Right kidney (tissue), 1 donor: Measurements from ENCODE around the gene SLC25A48.
"Not testable (repeated sequence)": the region's sequence is repeated elsewhere in the genome, so short reads cannot be mapped to it uniquely, and the experiment has no call there.

ENCODE experiments used
- DNase-seq: peaks from one replicate; pipeline ENCODE4 v3.0.0-alpha.2; 2016

SLC25A48 gene

DNA sequence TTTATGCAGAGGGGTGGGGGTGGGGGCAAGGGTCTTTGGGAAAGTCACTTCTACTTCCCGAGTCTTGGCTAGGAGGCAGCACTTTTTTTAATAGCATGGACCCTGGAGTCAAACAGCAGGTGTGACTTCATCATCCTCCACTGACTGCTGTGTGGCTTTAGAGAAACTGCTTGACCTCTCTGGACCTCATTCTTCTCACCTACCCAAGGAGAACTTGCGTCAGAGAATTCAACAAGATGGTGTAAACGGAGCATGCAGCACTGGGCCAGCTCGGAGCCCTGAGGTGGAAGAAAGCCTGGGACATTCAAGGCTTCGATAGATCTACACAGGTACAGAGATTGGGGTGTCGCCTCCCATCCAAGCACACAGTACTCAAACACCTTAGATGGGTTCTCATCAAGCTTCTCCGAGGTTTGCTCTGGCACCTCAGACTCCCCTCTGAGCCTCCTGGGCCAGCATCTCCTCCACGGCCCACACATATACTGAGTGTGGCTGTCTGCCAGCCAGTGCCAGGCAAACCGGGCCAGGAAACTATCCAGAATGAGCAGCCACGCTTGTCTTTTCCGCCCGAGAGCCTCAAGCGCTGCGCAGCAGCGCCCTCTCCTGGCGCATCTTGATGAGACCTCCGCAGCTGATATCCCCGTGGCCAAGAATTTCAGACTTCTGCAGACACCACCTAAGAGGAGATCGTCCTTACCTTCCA, 4.6 kb upstream of the SLC25A48 start:
- DNase-seq, result peak; percentile 67

DNA sequence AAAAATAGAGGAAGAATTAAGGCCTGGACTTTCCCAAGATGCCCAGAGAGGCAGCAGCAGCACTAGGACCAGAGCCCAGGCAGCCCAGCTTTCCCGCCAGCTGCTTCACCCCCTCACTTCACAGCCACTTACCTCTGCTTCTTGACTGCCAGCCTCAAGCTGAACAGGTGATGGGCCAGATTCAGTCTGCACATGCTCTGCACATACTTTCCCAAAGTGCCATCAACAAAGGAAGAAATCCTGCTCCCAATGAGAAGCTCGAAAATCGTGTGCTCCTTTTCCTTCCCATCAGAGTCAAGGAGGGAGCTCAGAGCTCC, 4.1 kb upstream of the SLC25A48 start:
- DNase-seq, result no peak

DNA sequence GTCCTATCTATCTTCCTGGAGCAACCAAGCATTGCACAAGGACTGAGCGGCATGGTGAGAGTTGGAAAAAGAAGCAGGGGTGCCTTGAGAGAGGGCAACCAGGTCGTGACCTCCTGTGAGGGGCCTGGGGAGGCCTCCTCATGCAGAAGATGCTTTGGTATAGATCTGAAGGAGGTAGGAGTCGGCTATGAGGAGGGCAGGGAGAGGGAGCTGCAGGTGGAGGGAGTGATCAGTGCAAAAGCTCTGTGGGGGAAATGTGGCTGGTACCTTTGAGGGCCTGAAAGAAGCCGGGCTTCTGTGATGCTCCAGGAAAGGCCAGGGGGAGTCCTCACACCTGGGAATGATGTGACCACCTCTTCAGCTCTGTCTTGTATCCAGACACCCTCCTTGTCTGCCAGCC, 3.6 kb upstream of the SLC25A48 start:
- DNase-seq, result no peak

DNA sequence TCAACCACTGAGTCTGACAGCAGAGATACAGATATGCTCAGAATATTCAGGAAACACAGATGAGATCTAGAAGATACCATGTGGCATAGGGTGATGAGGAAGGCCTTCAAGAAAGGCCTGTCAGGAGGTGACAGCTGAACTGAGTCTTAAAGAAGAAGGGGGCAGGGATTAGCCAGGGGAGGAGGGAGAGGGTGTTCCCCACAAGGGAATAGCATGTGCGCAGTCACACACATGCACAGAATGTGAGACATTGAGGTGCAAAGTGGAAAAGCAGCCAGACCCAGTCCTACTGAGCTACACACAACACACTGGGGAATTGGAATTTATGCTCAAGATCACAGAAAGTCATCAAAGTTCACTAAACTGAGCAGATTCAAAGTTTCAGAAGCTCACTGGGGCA, 3.0 kb upstream of the SLC25A48 start:
- DNase-seq, result no peak

DNA sequence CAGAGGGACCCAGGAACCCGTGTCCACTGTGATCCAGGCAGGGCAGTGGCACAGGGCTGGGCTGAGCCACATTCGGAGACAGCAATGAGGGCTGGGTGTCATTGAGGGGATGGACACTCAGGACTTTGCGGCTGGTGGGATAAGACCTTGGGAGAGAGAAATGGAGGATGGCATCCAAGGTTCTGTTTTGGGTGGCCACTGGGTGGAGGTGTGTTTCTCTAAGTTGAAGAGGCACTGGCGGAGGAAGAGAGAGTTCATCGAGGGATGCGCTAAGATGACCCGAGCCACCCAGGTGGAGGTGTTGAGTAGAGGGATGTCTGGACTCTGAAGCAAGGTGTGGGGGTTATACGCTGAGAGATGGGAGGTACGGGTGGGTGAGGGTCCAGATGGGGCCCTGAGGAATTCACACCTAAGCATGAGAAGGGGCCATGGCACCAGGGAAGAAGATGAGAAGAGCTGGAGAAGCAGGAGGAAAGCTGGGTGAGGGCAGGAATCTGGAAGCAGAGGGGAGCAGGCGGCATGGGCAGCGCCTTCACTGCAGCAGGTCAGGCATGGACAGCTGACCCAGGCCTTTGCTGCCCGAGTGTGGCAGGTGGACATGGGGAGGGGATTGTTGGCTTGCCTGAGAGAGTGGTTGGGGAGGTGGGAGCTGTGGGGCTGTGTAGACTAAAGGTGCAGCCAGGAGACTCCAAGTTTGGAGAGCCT, 2.5 kb upstream of the SLC25A48 start:
- no peak for DNase-seq

DNA sequence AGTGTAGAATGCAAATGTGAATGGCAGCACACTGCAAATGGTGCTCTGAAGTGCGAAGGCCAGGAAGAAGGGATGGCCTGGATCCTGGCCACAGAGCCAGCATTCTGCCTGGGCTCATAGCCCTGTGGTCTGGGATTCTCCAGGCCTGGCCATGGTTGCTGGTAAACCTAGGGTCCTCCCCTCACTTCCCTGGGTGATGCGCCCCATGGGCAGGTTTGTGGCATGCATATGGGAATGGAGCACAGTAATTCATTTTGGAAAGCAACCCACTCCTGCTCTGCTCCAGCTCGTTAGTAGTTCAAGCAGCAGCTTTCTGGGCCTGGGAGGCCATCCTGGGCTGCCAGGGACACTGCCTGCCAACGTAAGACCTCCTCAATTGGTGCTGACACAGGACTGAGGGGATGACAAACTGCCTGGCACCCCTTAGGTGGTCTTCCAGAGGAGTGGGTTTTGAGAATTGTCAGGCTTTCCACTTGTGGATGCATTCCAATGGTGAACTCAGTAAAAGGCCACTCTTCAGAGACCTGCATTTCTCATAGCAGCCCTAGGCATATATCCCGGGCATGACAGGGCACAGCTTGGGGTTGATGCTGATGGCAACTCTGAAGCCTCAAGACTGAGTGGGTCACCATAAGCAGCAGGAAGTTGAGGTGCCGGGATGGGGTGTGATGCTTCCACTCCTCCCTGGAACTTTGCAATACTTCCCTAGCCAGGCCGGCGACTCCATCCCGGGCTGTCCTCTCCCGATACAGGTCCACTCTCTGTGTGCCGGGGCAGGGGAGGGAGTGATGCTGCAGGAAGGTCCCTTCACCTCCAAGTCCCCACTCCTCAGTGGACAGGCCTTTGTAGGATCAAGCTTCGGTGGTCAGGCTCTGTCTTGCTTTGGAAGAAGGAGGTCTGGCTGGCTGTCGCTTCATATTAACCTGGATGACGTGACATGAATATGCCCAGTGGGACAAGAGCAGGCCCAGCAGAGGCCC, 1.2 kb upstream of the SLC25A48 start:
- DNase-seq, result no peak

DNA sequence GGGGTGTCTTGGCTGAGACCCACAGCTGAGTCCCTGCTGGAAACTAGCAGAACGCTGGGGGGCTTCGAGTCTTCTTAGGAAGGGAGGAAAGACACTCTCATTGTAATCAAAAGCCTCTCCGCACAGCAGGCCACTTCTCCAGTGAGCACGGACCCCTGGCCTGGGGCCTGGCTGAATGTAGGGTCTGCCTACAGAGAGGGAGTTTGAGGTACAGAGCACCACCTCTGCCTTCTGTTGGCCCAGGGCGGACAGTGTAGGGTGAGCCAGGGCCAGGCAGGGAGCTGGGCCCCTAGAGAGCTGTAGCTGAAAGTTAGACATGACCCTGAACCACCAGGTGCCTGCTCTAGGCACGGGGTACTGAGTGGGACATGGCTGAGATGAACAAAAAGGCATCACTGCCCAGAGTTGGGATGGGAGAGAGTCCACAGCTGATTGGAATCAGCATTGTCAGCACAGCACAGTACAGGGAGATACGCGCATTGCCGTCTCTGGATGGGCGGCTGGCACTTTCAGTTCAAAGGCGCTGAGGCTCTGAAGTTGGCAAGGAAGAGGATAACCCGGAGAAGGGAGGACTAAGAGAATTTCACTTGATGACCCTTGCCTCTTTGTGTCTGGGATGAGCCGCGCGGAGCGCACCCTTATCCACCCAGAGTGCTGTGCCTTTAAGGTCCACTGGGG, 363 bp upstream of the SLC25A48 start:
- DNase-seq, result no peak

DNA sequence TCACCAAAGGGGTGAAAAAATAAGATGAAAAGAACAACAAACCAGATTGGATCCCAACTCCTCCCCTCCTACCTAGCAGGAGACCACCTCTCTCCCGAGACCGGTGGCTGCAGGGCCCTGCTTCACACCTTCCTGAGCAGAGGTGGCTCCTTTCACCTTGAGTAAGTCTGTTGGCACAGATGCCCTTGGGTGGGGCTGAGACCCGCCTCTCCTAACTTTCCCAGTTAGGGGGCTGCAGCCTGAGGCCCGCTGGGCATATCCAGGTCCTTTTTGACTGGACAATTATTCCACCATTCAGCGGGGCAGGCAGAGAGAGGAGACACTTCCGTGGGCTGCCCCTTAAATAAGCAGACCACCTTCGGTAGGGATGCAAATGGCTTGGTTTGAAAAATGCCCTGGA, 1.3 kb downstream of the SLC25A48 start:
- DNase-seq, result no peak

DNA sequence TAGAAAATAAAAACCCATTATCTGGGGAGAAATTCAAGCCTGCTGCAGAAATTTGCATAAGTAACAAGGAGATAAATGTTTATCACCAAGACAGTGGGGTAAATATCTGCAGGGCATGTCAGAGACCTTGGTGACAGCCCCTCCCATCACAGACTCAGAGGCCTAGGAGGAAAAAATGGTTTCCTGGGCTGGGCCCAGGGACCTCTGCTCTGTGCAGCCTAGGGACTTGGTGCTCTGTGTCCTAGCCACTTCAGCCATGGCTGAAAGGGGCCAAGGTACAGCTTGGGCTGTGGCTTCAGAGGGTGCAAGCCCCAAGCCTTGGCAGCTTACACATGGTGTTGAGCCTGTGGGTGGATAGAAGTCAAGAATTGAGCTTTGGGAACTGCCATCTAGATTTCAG, 3.9 kb downstream of the SLC25A48 start:
- not testable (repeated sequence) for DNase-seq

DNA sequence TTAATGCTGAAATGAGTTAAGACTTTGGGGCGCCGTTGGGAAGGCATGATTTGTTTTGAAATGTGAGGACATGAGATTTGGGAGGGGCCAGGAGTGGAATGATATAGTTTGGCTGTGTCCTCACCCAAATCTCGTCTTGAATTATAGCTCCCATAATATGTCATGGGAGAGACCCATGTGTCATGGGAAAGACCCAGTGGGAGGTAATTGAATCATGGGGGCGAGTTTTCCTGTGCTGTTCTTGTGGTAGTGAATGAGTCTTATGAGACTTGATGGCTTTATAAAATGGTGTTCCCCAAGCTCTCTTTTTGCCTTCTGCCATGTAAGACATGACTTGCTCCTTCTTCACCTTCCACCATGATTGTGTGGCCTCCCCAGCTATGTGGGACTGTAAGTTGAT, 5.1 kb downstream of the SLC25A48 start:
- DNase-seq, result no peak

DNA sequence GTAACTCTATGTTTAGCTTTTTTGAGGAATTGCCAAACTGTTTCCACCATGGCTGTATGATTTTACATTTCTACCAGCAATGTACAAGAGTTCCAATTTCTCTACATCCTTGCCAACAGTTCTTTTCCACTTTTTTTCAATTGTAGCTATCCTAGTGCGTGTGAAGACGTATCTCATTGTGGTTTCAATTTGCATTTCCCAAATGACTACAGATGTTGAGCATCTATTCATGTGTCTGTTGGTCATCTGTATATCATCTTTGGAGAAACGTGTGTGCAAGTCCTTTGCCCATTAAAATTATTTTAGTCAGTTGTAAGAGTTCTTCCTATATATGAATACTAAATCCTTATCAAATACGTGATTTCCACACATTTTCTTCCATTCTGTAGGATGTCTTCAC, 6.5 kb downstream of the SLC25A48 start:
- no peak for DNase-seq

DNA sequence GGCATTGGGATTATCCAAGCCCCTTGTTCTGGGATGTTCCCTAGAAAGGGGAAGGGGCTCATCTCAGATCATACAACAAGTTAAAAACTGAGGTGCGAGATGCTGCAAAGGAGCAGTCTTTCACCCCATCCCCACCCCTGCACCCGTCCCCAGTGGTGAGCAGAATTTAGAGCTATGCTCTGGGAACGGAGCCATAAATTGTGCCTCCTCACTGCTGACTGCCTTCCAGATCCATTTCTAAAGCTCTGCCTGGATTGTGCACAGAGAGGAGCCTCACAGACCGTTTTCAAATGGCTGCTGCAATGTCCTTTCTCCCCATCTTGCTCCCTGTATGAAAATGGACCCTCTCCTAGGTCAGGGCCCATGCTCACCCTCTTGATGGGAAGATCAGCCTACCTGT, 8.3 kb downstream of the SLC25A48 start:
- DNase-seq, result no peak

DNA sequence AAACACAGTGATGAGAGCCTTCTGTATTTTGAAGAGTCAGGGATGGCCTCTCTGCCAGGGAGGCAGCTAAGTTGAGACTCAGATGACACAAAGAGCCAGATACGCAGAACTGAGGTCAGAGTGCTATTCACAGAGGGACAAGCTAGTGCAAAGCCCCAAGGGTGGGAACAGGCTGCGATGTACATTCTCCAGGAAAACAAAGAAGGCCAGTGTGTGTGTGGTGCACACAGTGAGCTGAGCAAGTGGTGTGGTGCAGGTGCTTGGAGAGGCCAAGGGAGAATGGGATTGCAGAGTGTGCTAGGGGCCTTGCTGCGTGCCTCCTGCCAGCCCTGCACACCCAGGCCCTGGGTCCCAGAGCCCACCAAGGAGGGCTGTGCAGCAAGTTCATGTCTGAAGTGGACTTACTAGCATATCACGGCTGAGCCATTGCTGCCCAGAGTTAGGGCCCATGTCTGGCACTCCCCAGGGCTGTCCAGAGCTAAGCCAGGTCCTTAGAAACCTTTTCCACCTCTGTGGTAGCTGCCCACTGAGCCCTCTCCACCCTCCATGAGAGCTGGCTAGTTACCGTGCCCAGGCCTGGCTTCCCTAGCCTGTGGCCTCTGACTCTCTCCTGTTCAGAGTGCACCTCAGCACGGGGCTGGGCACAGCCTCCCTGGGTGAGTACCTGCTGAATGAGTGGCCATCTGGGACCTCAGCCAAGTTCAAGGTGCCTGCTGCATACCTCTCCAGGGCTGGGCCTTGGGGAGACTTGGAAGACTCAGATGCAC, 9.3 kb downstream of the SLC25A48 start:
- DNase-seq, result no peak

DNA sequence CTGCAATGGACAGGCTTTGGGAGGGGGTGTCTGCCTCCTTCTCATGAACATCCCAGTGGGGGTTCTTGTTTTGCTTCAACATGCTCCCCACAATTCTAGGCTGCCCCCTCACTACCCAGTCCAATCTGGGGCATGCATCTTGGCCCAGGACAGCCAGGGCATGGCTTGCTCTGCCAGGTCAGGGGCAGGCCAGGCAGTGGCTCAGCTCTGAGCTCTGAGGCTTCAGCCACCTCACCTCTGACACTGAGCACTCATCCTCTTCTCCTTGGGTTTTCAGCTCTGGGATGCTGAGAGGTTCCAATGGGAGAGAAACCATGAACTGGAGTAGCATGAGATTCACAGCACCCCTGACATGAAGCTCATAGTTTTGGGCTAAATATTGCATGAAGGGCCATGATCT, 11.8 kb downstream of the SLC25A48 start:
- DNase-seq, result no peak

DNA sequence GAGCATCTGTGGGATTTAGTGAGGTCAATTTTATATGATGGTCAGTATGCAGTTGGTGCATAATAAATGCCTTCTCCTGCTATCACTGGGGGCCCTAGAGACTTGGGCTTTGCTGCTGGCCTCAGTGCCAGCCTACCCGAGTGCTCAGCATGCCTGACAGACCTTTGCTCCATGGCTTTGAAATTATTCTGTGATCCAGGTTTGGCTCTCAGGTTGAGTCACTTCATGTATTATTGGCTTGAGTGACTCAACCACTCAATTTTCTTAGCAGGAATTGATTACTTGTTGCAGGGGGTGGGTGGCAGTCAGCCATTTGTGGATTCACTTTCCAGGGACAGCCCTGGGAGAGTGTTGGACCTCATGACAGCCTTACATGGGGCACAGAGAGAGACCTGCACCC, 13.5 kb downstream of the SLC25A48 start:
- no peak for DNase-seq

DNA sequence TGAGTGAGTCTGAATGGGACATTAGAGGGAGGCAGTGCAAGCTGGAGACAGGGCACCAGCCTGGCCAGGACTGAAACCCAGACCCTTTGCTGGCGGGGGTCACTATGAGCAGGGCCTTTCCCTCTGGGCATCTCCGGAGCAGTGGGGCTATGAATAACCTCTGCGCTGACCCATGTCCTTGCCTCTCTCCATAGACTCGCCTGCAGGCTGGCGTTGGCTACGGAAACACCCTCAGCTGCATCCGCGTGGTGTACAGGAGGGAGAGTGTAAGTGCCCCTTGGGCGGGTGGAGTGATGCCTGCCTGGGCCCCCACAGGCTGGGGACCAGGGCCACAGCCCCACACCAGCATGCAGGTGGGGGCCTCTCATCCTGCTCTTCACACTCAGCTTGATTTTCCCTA, 15.8 kb downstream of the SLC25A48 start:
- DNase-seq, result no peak

DNA sequence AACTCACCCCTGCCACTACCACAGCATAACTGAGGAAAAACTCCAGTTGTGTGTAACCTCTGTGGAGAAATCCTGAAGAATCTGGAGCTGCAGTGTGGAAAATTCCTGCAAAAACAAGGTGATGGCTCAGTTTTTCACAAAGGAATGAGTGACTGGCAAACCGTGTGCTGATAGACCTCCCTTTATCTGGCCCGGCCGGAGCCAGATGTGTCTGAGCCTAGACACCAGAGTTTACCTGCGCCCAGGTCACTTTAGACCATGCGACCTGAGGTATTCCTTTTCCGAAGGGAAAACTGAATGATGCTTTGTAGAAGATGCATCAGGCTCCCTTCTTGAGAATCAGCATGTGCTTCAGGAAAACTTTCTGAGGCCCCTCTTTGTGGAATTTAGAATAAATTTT, 16.2 kb downstream of the SLC25A48 start:
- no peak for DNase-seq

DNA sequence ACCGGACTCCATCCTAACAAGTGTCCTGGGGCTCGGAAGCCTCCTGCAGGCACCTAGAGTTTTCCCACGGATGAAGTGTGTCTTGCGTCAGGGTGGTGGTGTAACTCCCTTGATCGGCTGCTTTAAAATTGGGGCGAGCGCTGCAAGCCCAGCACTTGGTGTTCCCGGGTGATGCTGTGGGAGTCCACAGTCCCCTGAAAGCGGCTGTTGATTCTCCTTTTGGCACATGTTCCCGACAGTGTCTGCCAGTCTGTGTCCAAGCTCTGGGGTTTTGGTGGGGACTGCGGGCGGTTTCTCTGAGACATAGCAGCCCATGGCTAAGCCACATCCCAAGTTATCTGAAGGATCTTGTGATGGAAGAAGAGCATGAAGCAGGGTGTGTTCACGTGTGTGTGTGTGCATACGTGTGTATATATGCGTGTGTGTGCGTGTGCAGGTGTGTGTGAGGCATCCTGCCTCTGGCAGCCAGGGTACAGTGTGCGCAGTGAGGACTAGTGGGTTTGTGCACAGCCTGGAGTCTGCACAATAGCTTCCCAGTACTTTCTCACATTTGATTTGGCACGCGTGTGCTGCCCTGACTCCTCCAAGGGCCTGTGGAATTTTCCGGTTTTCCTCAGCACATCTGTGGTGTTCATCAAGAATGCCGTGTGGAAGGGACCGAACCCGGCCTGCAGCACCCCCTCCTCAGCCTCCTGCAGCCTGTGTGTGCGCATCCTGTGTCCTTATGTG, 16.9 kb downstream of the SLC25A48 start:
- no peak for DNase-seq

DNA sequence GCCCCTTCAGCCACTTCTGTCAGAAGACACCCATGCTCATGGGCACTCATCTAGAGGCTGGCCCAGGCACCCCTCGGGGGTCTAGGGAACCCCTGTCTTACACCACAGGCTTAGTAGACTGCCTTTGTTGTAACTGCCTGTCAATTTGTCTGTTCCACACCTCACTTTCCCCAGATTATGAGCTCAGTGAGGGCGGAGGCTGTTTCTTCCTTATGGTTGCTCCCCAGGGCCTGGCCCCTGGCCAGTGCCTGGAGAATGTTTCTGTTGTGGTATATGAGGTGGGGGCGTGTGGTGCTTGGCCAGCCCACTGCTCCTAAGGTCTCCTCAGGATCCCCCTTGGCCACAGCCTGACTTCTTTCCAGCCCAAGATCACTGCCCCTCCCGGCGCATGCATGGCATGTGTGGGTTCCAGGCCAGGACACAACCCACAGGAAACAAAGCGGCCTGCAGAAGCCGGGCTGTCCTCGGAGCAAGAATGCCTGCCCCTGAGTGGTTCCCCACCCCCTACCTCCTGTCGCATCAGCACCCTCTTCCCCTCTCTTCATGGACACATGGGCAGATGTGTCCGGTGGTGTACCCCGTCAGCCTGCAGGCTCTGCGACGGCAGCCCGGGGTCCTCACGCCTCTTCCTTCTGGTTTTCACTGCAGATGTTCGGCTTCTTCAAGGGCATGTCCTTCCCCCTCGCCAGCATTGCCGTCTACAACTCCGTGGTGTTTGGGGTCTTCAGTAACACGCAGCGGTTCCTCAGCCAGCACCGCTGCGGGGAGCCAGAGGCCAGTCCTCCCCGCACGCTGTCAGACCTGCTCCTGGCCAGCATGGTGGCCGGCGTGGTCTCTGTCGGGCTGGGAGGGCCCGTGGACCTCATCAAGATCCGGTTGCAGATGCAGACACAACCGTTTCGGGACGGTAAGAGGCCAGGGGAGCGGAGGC, 17.7 kb downstream of the SLC25A48 start:
- no peak for DNase-seq
